Middle frontal gyrus (tissue), 1 donor: ENCODE measurements around the gene STK25.
"Not testable (repeated sequence)": the region's sequence is repeated elsewhere in the genome, so short reads cannot be mapped to it uniquely, and the experiment has no call there.

Experiments
- DNase-seq: peaks from one replicate; pipeline ENCODE4 v3.0.0-alpha.2; 2015; ENCODE audit warnings: low spot score; ENCODE audit errors: extremely low spot score

The STK25 gene

DNA sequence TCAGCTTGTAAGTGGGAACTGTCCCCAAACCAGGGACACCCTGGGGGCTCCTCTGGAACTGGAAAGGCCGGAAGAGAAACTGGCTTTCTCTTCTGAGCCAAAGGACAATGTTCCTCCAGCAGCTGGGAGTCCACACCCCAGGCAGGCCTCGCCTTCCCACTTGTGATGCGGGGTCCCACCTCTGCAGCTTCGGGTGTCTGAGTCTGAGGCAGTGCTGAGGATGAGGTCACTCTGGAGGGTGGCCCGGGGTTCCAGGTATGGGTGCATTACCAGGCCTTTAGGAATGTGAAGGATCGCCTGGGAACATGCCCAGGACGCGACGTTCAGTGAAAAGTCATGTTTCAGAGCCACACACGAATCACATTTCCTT is 32.0 kb upstream of the STK25 start:
- no peak for DNase-seq

DNA sequence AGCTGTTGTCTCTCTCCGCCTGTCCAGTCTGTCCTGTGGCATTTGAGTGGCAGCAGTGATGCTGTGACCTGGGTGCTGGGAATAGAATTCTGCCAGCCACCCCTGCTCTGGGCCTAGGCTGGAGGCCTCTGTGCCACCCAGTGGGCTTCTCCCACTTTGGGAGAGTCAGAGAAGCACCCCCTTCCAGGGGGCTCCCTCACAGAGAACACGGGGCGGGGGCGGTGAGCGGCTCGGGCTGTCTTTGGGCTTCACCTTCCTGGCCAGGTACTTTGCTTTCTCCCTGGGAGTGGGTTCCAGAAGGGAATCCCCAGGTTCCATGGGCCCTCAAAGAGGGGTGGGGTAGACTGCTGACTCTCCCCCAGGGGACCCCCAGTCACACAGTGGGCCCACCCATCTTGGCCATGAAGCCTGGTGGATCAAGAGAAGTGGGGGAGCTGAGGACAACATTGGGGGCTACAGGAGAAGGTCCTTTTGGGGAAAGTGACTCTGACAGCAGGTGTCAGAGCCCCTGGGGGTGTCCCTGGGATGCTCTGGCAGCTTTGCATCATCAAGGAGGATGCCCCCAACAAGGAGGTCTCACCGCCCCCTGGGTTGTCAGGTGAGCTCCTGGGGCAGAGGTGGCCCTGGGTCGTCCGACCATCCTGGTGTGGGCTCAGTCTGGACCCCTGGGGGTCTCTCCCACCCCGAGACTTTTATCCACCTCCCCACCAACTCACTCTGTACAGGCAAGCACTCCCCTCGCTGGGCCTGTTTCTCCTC is 31.4 kb upstream of the STK25 start:
- DNase-seq = no peak

DNA sequence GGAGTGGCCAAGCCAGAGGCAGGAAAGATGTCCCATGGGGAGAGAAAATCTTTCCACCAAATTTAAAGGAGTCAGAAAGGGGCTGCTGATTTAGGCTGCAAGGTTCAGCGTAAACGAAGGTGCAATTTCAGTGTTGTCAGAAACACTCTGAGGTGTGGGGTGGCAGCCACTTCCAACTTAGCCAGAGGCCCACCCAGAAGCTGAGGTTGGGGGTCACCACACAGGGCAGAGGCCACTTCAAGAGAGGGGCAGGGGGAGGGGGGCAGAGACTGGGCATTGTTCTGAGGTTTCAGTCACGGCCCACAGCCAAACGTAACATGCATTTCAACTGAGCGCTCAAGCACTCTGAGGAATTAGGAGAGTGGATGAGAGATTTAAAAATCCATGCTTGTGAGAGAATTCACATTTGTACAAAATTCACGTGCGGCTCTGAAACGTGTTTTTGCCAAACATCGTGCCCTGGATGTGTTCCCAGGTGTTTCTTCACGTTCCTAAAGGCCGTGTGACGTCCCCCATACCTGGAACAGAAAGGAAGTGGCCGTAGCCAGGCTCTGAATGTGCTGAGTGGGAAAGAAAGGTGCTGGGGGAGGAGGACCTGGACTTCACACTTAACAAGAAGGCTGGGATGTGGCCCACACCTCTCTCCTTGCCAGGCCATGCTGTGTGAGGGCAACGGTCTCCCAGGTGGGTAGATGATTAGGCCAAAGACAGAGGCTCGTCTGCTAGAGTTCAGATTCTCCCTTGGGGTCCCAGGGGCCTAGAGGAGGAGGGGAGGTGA is 30.6 kb upstream of the STK25 start:
- DNase-seq = no peak

DNA sequence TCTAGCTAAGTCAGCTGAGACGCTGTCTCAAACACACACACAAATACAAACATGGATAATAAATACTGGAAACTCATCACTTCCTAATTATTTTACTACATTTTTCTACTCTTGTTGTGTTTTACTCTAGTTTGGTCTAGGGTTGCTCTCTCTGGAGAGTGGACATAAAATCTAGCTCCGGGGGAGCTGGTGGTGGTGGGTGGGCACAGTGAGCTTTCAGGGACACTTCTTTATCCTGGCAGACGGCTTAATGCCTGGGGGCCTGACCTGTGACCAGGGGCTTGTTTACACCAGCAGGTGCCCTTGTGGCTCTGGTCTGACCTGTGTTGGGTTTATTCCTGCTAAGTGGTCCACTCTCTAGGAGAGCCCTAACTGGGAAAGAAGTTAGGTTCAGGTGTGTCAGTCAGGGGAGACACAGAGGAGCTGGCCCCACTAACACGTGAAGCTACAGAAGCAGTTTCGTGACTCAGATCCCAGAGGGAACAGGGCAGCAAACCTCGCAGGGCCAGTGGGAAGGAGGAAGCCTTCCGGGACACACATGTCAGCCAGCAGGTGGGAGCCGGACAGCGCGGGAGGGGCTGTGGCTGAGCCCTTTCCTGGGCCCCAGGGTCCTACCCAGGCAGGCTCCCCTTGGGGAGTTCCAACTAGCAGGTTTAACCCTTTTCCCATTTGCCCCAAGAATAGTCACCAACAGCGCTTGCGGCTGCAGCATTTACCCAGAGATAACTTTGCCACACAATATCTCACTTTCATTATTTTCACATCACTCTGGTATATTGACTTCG is 27.7 kb upstream of the STK25 start:
- no peak for DNase-seq

DNA sequence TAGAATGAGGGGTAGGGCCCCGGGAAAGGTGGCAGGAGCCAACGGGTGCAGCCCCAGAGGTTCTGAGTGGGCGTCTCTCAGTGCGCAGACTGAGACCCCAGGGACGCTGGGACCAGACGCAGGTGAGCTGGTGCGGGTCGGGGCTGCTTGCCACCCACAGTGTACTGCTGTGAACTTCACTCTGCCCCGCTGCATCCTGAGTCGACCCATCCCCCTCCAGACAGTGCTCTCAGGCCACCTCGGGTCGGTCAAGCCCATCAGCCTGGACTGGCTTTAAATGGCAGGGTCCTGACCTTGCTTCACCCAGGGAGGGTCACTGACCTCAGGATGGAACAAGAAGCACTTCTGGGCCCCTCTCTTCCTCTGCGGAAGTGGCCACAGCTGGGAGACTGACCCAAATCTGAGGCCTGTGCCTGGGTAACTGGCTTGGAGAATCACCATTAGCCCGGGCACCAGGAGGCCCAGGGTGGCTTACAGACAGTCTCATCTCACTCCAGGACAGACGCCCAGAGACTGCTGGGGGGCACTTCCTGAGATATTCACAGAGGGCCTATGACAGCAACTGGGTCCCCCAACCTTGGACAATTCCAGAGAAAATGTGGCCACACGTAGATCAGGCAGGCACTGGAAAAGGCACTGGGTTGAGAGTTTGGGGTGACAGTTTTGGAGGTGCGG is 26.5 kb upstream of the STK25 start:
- DNase-seq = no peak

DNA sequence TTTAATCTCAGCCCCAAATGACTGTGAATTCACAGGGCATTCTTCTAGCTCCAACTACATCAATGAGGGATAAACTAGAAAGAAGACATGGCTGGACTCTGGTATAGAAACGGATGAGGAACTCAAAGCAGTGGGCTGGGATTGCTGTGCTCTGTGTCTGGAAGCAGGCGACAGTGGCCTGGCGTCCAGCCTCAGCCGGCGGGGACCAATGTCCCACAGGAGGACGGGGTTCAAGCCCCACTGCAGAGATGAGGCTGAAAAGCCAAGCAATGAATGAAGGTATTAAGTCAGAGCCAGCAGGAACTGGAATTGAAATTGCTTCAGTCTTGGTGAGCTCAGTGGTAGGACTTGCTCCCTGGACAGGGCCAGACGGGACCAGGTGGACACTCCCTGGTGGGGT is 25.9 kb upstream of the STK25 start:
- no peak for DNase-seq

DNA sequence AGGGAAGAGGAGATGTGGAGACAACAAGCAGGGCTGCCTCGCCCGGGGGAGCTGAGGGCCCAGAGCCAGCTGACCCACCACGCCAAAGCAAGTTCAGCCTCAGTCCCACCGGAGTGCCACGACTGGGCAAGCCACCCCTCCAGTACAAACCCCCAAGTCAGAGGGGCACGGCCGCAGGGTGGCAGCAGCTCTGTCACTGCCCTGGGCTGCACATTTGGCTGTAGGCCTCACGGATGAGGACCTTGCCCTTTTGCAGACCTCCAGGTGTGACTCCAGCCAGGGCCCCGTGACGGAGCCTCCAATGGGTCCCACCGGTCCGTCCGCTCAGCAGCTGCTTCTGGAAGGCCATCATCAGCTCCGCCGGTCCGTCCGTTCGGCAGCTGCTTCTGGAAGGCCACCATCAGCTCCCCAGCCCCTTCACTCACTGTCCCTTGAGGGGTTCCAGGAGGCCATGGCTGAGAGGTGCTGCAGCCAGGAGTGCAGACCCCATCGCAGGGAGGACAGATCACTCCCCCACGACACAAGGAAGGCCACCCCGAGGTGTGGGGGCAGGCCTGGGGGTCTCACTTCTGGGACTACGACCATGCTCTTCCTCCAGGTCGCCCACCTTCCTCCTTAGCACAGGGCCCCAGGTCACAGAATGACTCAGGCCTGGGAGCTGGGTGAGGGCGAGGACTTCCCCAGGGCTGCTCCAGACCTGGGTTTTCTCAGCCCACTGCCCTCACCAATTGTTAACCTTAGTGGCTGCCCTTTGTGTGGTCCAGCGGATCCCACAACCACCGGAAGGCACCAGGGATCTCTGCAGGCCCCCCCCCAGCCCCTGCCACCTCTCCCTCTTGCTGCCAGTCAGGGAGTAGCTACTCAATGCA is 24.6 kb upstream of the STK25 start:
- DNase-seq = no peak

DNA sequence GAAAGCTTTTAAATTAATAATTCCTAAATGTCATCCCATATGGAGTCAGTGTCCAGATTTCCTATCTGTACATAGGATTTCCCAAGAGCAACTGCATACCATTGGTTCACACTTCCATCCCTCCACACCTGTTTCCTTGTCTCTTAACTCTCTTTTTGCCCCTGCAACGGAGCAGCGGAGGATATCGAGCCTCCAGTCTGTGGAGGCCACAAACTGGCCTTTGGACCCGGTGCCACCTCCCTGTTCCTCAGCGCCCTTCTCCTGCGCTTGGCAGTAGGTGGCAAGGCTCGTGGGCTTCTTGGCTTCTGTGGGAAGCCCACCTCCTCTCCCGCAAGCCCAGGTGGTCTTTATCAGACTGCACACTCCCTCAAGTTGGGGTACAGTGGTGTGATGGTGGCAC is 23.8 kb upstream of the STK25 start:
- no peak for DNase-seq

DNA sequence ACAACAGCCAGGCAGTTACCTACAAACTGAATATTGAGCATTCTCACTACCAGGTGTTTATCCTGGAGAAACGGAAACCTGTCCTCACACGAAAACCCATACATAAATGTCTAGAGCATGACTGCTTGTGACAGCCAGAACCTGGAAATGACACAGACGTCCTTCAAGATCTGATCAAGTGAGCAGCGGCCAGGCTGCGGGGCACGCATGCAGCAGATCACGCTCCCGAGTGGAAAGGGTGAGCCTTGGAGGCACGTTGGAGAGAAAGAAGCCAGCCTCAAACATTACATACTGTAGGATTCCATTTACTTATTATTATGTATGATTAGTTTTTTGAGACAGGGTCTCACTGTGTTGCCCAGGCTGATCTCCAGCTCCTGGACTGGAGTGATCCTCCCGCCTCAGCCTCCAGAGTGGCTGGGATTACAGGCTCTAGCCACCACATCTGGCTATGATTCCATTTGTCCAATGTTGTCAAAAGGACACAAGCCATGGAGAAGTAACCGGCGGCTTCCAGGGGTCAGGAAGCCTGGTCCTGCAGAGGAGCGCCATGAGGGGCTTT is 22.9 kb upstream of the STK25 start:
- DNase-seq = no peak

DNA sequence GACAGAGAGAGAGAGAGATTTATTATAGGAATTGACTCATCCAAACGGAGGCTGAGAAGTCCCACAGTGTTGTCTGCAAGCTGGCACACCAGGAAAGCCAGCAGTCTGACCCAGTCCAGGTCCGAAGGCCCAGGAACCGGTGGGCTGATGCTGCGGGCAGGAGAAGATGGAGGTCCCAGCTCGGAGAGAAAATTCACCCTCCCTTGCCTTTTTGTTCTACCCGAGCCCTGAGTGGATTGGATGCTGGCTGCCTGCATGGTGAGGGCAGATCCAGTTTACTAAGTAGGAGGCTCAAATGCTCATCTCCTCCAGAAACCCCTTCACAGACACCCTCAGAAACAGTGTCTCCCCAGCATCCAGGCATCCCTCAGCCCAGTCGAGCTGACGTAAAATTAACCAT is 22.2 kb upstream of the STK25 start:
- no peak for DNase-seq

DNA sequence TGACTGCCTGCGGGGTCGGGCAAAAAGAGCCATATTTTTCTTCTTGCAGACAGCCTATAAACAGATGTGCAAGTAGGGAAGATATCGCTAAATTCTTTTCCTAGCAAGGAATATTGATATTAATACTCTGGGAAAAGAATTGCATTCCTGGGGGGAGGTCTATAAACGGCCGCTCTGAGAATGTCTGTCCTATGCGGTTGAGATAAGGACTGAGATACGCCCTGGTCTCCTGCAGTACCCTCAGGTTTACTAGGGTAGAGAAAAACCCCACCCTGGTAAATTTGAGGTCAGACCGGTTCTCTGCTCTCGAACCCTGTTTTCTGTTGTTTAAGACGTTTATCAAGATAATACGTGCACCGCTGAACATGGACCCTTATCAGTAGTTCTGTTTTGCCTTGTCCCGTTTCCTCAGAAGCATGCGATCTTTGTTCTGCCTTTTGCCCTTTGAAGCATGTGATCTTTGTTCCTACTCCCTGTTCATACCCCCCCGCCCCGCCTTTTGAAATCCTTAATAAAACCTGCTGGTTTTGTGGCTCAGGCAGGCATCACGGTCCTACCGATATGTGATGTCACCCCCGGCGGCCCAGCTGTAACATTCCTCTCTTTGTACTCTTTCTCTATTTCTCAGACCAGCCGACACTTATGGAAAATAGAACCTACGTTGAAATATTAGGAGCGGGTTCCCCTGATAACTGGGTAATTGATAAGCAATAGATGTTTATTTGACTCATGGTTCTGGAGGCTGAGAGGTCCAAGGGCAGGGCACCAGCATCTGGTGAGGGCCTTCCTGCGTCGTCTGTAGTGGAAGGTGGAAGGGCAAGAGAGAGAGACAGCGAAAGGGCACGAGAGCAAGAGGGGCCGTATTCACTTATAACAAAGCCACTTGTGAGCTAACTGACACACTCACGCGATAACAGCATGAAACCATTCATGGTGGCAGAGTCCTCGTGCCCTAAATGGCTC is 17.7 kb upstream of the STK25 start:
- DNase-seq = not testable (repeated sequence)

DNA sequence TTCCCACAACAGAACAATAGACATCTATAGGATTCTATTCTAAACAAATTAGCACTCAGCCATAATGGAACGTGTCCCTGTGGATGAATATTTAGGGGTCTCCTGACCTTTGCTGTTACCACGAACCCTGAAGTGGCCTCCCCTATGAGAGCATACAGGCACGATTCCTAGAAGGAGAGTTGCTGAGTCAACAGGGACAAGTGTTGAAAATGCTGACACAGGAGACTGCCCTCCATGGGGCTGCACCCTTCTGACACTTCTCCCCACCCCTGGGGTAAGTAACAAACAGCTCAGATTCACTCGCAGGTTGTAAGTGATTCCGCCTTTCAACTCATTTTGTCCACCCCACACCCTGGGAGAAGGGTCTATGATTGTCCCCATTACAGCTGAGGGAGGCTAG is 14.1 kb upstream of the STK25 start:
- no peak for DNase-seq

DNA sequence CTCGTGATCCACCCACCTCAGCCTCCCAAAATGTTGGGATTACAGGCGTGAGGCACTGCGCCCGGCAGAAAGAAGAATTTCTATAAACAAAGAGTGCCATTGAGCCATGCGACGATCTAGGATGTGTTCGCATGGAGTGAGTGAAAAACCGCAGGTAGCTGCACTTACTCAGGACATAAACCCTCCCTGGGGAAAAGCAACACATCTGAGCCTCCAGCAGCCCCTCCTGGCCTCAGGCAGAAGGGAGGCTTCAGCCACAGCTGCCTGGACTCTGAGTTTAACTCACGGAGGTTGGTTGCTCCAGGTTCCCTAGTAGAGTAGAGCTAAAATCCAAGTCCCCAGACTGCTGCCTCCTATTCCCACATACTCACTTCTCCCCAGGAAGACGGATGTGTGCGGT is 11.3 kb upstream of the STK25 start:
- no peak for DNase-seq

DNA sequence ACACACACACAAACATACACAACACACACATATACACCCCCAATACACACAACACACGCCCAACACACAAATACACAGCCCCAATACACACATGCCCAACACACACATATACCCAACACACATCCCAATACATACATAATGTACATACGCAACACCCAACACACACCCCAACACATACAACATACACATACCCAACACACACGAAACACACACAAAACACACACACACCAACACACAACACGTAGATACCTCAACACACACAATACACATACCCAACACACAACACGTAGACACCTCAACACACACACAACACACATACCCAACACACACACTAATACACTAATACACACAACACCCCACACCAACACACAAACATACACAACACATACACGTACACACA is 8.9 kb upstream of the STK25 start:
- DNase-seq = no peak

DNA sequence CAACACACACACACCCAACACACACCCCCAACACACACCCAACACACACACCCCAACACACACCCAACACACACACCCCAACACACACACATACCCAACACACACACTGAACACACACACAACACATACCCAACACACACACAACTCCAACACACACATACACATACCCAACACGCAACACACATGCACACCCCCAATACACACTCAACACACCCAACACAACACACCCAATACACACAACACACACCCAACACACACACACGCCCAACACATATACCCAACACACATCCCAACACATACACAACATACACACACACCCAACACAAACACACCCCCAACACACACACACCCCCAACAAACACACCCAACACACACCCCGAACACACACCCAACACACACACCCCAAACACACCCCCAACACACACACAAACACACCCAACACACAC is 8.2 kb upstream of the STK25 start:
- no peak for DNase-seq

DNA sequence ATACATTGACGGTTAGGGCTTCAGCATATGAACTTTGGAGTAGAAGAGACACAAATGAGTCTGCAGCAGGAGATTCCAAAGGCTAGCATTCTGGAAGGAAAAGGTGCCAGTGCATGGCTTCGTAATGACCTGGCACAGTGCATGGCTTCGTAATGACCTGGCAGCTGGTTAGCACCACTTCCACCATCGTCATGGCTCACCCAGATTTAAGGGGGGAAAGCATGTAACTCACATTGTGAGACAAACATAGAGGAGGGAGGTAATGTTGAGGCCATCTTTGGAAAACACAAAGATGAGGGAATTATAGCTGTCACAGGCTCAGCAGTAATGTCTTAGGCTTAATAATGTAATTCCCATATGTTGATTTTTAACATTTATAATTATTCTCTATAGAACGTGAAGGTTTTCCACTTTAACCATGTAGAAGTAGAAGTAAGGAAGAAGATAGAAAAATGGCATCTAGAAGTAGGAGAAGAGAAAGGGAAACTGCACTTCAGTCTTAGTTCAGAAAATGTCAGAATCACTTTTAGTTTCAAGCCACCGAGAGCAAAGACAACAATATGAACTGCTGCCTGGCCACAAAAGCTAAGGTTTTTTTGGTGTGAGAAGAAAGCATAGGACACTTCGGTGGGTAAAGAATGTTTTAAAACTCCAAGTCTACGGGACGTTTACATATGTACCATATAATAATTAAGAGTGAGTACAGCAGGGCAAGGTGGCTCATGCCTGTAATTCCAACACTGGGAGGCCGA is 6.8 kb upstream of the STK25 start:
- DNase-seq = no peak

DNA sequence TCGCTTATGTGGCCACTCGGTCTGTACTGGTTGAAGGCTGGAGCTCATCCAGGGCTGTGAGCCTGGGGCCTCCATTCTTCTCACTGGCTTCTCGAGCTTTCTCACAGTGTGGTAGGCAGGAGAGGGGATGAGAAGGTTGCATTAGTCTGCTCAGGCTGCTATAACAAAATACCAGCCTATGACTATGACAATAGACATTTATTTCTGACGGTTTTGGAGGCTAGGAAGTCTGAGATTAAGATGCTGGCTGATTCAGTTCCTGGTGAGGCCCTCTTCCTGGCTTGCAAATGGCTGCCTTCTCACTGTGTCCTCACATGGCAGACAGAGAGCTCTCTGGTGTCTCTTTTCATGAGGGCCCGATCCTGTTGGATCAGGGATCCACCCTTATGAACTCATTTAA is 6.2 kb upstream of the STK25 start:
- DNase-seq = no peak

DNA sequence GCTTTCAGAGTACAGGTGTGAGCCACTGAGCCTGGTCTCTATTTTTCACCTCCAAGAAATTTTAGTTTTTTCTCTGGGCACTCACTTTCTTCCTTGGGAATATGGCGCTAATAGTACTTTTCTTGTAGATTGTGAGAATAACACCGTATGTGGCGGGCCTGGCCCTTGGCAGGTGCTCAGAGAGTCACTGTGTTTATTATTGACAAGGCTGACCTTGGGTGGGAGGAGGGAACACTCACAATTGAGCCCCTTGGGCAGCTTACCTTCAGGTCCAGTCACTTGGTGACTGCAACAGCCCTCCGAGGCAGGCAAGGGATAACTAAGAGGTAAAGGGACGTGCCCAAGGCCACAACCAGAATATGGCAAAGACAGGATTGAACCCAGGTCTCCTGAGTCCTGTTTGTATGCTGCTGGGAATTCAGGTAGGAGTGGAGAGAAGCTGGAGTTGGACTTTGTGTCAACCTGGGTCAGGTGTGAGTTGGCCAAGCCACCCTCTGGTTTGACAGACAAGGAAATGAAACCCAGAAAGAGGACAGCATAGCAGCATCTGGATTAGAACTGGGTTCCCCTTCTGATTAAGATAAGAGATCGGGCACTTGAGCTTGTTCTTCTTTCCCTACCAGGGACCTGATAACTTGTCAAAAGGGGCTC is 2.8 kb upstream of the STK25 start:
- no peak for DNase-seq
